Left ventricle myocardium inferior (tissue), 1 donor: Measurements from ENCODE around the gene FSD1L. TPM values are rescaled to one million over a fixed set of nuclear protein-coding genes. Genes with fewer than 3 reads are reported as not detected.

Experiments
- DNase-seq: peaks from one replicate; pipeline ENCODE4 v3.0.0-alpha.2; 2020
- H3K27ac ChIP-seq: fragments of 200-600 bp; replicated peaks from 2 replicates; pipeline ENCODE4 v1.8.0; 2021
- H3K27me3 ChIP-seq: fragments of 200-600 bp; 2 replicates; pipeline ENCODE4 v1.8.0; 2021; ENCODE audit warnings: low read depth
- H3K36me3 ChIP-seq: fragments of 200-600 bp; 2 replicates; pipeline ENCODE4 v1.8.0; 2021
- H3K4me1 ChIP-seq: fragments of 200-600 bp; 2 replicates; pipeline ENCODE4 v1.8.0; 2021
- H3K4me3 ChIP-seq: fragments of 200-600 bp; 2 replicates; pipeline ENCODE4 v1.8.0; 2021; ENCODE audit warnings: mild to moderate bottlenecking, moderate library complexity
- H3K9me3 ChIP-seq: fragments of 200-600 bp; replicated peaks from 2 replicates; pipeline ENCODE4 v1.8.0; 2021
- intact Hi-C: fragments of 100-400 bp; cut with micrococcal nuclease; formaldehyde crosslinking; loops from one replicate; pipeline ENCODE4 v1.11.0; 2022
- long read RNA-seq: library from polyadenylated mRNA; unstranded; transcript quantifications from one replicate; pipeline ENCODE4 v2.0.0, GENCODE V29; 2021
- total RNA-seq: library from RNA; stranded (reverse); fragmentation: NEBNext Ultra II Directional; extraction: Animal tissue kit (Norgen Biotek cat#: 25700); gene quantifications from one replicate; pipeline ENCODE4 v1.2.1, GENCODE V29; 2021
- TF ChIP-seq, protein P1 (sequence below): fragments of 200-600 bp; IDR thresholded peaks from 2 replicates; pipeline ENCODE4 v1.8.0; 2021; ENCODE audit warnings: antibody characterized with exemption, mild to moderate bottlenecking, borderline replicate concordance
- donor health status: DM: no; HTN: yes; CAD: no; lungs with severe emphysema.

FSD1L gene
- 7.6 TPM for total RNA-seq
- long read RNA-seq, partial matches to known transcripts, result 0 of 8 reads
- long read RNA-seq, other reads (novel, unspliced or antisense), result 6 of 8 reads

DNA sequence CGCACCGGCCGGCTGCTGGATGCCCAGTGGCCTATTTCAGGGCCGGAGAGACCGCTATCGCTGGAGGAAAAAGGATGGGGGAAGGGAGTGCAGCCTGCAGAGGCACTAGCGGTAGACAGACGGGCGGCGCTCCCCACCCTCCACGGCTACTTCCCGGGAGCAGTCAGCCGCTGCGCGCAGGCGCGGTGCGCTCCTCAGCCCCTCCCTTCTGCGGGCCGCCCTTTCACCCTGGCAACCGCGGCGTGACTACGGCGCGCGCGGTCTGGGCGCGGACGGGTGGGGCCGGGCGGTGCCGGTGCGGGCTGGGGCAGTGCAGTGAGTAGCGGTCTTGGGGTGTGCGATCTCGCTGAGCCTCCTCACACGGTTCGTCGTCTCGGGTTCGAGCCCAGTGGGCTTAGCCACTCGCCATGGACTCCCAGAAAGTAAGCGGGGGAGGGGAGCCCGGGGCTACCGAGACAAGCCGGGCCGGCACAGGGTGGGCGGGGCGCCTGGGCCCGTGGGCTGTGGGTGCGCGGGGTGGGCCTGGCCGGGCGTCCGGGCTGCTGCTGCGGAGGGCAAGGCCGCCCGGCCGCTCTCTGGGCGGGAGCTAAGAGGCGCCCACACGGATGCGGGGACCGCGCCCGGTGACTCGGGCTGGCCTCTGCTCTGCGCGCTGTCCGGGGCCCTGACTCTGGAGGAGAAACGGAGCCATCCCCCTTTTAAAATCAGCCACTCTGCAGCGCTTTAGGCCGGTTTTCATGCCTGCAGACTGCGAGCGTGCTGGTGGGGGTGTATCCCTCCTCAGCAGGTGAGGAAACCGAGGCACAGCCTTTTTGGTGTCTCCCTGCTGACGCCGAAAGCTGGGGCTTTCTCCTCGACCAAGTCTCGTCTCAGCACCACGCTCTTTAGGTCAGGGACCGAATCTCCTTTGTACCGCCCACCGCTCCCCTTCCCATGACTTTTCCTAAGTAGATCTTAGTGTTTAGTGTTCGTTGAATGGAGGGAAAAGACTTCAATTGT lies at the start of gene FSD1L:
Gene FSD1L, plus strand, starts transcription at position 221 of the 999 bp plus-strand sequence. Its CDS starts 187 bp downstream, at position 408.
- Histone ChIP-seq H3K27ac (peak within 1 kb of the TSS; percentile 87), H3K4me3 (peak within 1 kb of the TSS; percentile 88), H3K9me3 (no peaks in the 10 kb centered on the region), H3K36me3 (no peaks in the 10 kb centered on the region), H3K27me3 (no peaks in the 10 kb centered on the region), H3K4me1 (peaks cover 48% of the 10 kb centered on the region)
- DNase-seq, result peak; percentile 94
- intact Hi-C loops, result no loop called here
- TF ChIP-seq, protein P1, sequence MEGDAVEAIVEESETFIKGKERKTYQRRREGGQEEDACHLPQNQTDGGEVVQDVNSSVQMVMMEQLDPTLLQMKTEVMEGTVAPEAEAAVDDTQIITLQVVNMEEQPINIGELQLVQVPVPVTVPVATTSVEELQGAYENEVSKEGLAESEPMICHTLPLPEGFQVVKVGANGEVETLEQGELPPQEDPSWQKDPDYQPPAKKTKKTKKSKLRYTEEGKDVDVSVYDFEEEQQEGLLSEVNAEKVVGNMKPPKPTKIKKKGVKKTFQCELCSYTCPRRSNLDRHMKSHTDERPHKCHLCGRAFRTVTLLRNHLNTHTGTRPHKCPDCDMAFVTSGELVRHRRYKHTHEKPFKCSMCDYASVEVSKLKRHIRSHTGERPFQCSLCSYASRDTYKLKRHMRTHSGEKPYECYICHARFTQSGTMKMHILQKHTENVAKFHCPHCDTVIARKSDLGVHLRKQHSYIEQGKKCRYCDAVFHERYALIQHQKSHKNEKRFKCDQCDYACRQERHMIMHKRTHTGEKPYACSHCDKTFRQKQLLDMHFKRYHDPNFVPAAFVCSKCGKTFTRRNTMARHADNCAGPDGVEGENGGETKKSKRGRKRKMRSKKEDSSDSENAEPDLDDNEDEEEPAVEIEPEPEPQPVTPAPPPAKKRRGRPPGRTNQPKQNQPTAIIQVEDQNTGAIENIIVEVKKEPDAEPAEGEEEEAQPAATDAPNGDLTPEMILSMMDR, result peak; percentile 52

GRCh38 chr9:105399117-105399516 lies 48.7 kb upstream of the FSD1L start:
- TF ChIP-seq, protein P1, result no peak
- H3K36me3 ChIP-seq, result no peaks in the 10 kb centered on the region
- DNase-seq, result no peak
- H3K27me3 ChIP-seq, result no peaks in the 10 kb centered on the region
- no peak overlapping the region for H3K27ac ChIP-seq
- no peak overlapping the region for H3K4me3 ChIP-seq
- intact Hi-C loops, result no loop called here
- no peaks in the 10 kb centered on the region for H3K4me1 ChIP-seq
- H3K9me3 ChIP-seq, result no peaks in the 10 kb centered on the region

- H3K27me3 ChIP-seq, result no peaks in the 10 kb centered on the region
- DNase-seq, result no peak
- H3K4me1 ChIP-seq, result no peaks in the 10 kb centered on the region
- TF ChIP-seq, protein P1, result peak; percentile 21
- intact Hi-C loops, result no loop called here
- H3K36me3 ChIP-seq, result no peaks in the 10 kb centered on the region
- no peak overlapping the region for H3K4me3 ChIP-seq
- no peaks in the 10 kb centered on the region for H3K9me3 ChIP-seq
- H3K27ac ChIP-seq, result no peak overlapping the region
Observed at GRCh38 chr9:105401651-105402050, 46.2 kb upstream of the FSD1L start.

DNA sequence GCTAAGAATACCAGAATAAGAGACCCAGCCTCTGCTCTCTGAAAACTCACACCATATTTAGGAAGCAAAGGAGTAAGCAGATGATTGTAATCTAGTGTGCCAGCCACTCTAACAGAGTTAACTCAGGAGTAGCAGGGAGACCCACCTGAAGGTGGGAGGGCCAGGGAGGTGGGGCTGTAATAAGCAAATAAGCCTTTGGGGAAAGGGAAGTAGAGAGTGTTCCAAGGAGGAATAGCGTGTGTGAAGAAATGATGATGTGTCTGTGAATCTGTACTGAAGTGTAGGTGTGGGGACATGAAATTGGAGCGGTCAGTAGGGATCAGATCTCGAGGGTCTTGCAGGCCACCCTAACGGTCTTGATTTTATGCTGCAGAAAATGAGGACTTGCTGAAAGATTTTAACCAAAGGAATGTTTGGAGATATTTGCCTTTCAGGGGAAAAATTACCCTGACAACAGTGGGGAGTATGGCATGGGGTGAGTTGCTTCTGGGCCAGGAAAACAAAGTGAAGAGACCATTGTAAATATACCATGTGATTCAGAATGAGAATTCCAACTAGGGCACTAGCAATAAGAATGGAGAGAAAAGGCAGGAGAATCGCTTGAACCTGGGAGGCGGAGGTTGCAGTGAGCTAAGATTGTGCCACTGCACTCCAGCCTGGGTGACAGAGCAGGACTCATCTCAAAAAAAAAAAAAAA lies 44.1 kb upstream of the FSD1L start:
- intact Hi-C loops, result no loop called here

More for the DNA sequence above, 44.1 kb upstream of the FSD1L start:
- Histone ChIP-seq H3K4me3 (no peak overlapping the region), H3K27ac (no peak overlapping the region), H3K27me3 (no peaks in the 10 kb centered on the region), H3K36me3 (no peaks in the 10 kb centered on the region), H3K4me1 (no peaks in the 10 kb centered on the region), H3K9me3 (no peaks in the 10 kb centered on the region)
- TF ChIP-seq, protein P1, result no peak
- DNase-seq, result no peak
